K562 (cell line): ENCODE data around the gene TMEM33. TPM values are rescaled to one million over a fixed set of nuclear protein-coding genes. Genes with fewer than 3 reads are reported as not detected.

Source experiments
- ATAC-seq: fragments of 200-7000 bp; cut with Tn5 transposase; 3 replicates; pipeline ENCODE4 v1.9.1; 2020; ENCODE audit warnings: moderate library complexity
- BruUV-seq: library from RNA; stranded (reverse); fragments of 400-500 nt; replicated peaks from 2 replicates; lab custom pipeline; 2021; lab: Mats Ljungman, UMichigan
- CTCF ChIA-PET: fragments of 300-600 bp; formaldehyde crosslinking; extraction: SDS; loops from one replicate; lab custom pipeline; 2021; ENCODE audit warnings: low intra/inter-chr PET ratio; lab: Yijun Ruan, JAX
- POLR2A ChIA-PET: fragments of 300-600, 350-650 bp; sonication (Branson Sonifier 250); formaldehyde crosslinking; extraction: SDS; loops from one replicate; lab custom pipeline; 2021; ENCODE audit warnings: antibody characterized with exemption, inconsistent platforms; lab: Yijun Ruan, JAX
- DNase-seq, 4 experiments: peaks; one replicate each; pipeline versions ENCODE4 v3.0.0 to v3.0.0-alpha.2; 2011 to 2018; ENCODE audit warnings: low spot score in 3 of 4, mixed read lengths in 3 of 4; ENCODE audit errors: extremely low read depth in 1 of 4
- FAIRE-seq: peaks from 2 replicates; lab custom pipeline; 2011; peaks lifted over from hg19 to GRCh38; lab: Jason Lieb, UNC
- H2AFZ ChIP-seq: 2 replicates; pipeline ENCODE4 v1.6.0; 2011; ENCODE audit warnings: low read depth, low read length, control low read depth, inconsistent platforms
- H3K27ac ChIP-seq: fragments of 200-600 bp; 3 replicates; pipeline ENCODE4 v1.8.0; 2011; ENCODE audit warnings: low read depth, mild to moderate bottlenecking, control low read depth, inconsistent platforms, low read length, moderate library complexity, mixed read lengths; ENCODE audit errors: extremely low read depth
- H3K27me3 ChIP-seq, 2 experiments: fragments of 300-600 bp in 1 of 2; 2 replicates in 1 of 2; 3 replicates in 1 of 2; pipeline versions ENCODE4 v1.6.0 to v1.8.0; 2011; ENCODE audit warnings: inconsistent platforms in 2 of 2, low read length in 2 of 2, mild to moderate bottlenecking in 1 of 2, mixed read lengths in 1 of 2, moderate library complexity in 1 of 2; ENCODE audit not compliant: control insufficient read depth in 2 of 2, insufficient read depth in 2 of 2
- H3K36me3 ChIP-seq: fragments of 300-600 bp; 3 replicates; pipeline ENCODE4 v1.8.0; 2011; ENCODE audit warnings: mild to moderate bottlenecking, low read length, inconsistent platforms; ENCODE audit not compliant: control insufficient read depth, insufficient read depth
- H3K4me1 ChIP-seq, 2 experiments: fragments of 200-600 bp in 1 of 2; replicated peaks in 1 of 2; 2 replicates in 1 of 2; 3 replicates in 1 of 2; pipeline versions ENCODE4 v1.5.1 to v1.8.0; 2011; ENCODE audit warnings: inconsistent platforms in 2 of 2, low read length in 2 of 2, mild to moderate bottlenecking in 1 of 2, mixed read lengths in 1 of 2, moderate library complexity in 1 of 2; ENCODE audit not compliant: control insufficient read depth in 2 of 2, insufficient read depth in 2 of 2
- H3K4me2 ChIP-seq: 2 replicates; pipeline ENCODE4 v1.6.1; 2011; ENCODE audit warnings: low read length, control low read depth, inconsistent platforms, mixed read lengths; ENCODE audit not compliant: insufficient read depth
- H3K4me3 ChIP-seq: fragments of 200-600 bp; sonication (generic), shearing (Covaris generic); 2 replicates; pipeline ENCODE4 v1.5.1; 2016; ENCODE audit warnings: control low read depth, inconsistent platforms
- H3K79me2 ChIP-seq: fragments of 200-600 bp; 3 replicates; pipeline ENCODE4 v1.8.0; 2011; ENCODE audit warnings: low read length, inconsistent platforms; ENCODE audit not compliant: control insufficient read depth, insufficient read depth
- H3K9ac ChIP-seq, 2 experiments: 2 replicates each; pipeline versions ENCODE4 v1.6.0 to v1.6.1; 2011; ENCODE audit warnings: low read depth in 2 of 2, low read length in 2 of 2, control low read depth in 1 of 2, inconsistent platforms in 1 of 2, mild to moderate bottlenecking in 1 of 2, mixed read lengths in 1 of 2; ENCODE audit not compliant: insufficient read depth in 1 of 2
- H3K9me1 ChIP-seq: one replicate; pipeline ENCODE4 v1.6.0; 2011; ENCODE audit warnings: inconsistent platforms, mild to moderate bottlenecking, low read length, moderate library complexity; ENCODE audit not compliant: control insufficient read depth, insufficient read depth
- H3K9me3 ChIP-seq: replicated peaks from 2 replicates; pipeline ENCODE4 v1.5.1; 2011; ENCODE audit warnings: low read depth, low read length, inconsistent platforms; ENCODE audit not compliant: control insufficient read depth, insufficient read depth
- H4K20me1 ChIP-seq: replicated peaks from 2 replicates; pipeline ENCODE4 v1.6.1; 2011; ENCODE audit warnings: low read length, inconsistent platforms, mixed read lengths; ENCODE audit not compliant: control insufficient read depth, insufficient read depth
- CHD1 ChIP-seq: fragments of 200-600 bp; sonication (generic); IDR thresholded peaks from one replicate; pipeline ENCODE4 v1.6.1; 2012; ENCODE audit warnings: mild to moderate bottlenecking, moderate library complexity, low read length, inconsistent platforms
- GMEB1 ChIP-seq: fragments of 250-450 bp; sonication (Bioruptor Pico); IDR thresholded peaks from 2 replicates; pipeline ENCODE4 v1.4.0; 2020; ENCODE audit warnings: mild to moderate bottlenecking
- KLF13 ChIP-seq: fragments of 450-650 bp; IDR thresholded peaks from 2 replicates; pipeline ENCODE4 v1.6.1; 2016; ENCODE audit warnings: missing genetic modification characterization, low read depth, mild to moderate bottlenecking, missing compliant biosample characterization, moderate library complexity, borderline replicate concordance
- PHF20 ChIP-seq: fragments of 450-650 bp; IDR thresholded peaks from 2 replicates; pipeline ENCODE4 v1.6.1; 2018; ENCODE audit not compliant: partially characterized antibody
- YY1 ChIP-seq, 3 experiments: IDR thresholded peaks; 2 replicates each; pipeline ENCODE4 v1.6.1; 2011; ENCODE audit warnings: low read length in 2 of 3, mild to moderate bottlenecking in 2 of 3, moderate library complexity in 2 of 3, borderline replicate concordance in 1 of 3, control low read depth in 1 of 3, low read depth in 1 of 3; ENCODE audit not compliant: insufficient read depth in 3 of 3, insufficient replicate concordance in 2 of 3, control insufficient read depth in 1 of 3, insufficient read length in 1 of 3; ENCODE audit errors: extremely low read depth in 1 of 3
- ZNF212 ChIP-seq: fragments of 450-650 bp; formaldehyde crosslinking; IDR thresholded peaks from 2 replicates; pipeline ENCODE4 v1.4.0; 2020; ENCODE audit warnings: mild to moderate bottlenecking
- ZNF324 ChIP-seq: fragments of 250-450 bp; sonication (Bioruptor Pico); IDR thresholded peaks from 2 replicates; pipeline ENCODE4 v1.4.0; 2020; ENCODE audit warnings: mild to moderate bottlenecking
- ZNF398 ChIP-seq: fragments of 250-450 bp; sonication (Bioruptor Pico); IDR thresholded peaks from 2 replicates; pipeline ENCODE4 v1.8.0; 2021; ENCODE audit warnings: moderate library complexity, mild to moderate bottlenecking, inconsistent platforms
- ZNF445 ChIP-seq: fragments of 250-450 bp; sonication (Bioruptor Pico); IDR thresholded peaks from 2 replicates; pipeline ENCODE4 v1.4.0; 2020; ENCODE audit warnings: low read depth, mild to moderate bottlenecking, moderate library complexity
- ZNF609 ChIP-seq: sonication (generic); formaldehyde crosslinking; IDR thresholded peaks from 2 replicates; pipeline ENCODE4 v1.8.1; 2023; ENCODE audit warnings: missing genetic modification reagents, mild to moderate bottlenecking, borderline replicate concordance
- ZNF830 ChIP-seq: fragments of 250-450 bp; sonication (Bioruptor Pico); IDR thresholded peaks from 2 replicates; pipeline ENCODE4 v1.5.0; 2021; ENCODE audit warnings: mild to moderate bottlenecking
- WGBS: fragments of 100-300 bp; shearing (Covaris generic); methylation state at CpG from one replicate; pipeline ENCODE4 v1.1.6; 2016; ENCODE audit warnings: low coverage, mixed read lengths; ENCODE audit not compliant: insufficient coverage; ENCODE audit errors: missing lambda C conversion rate; 5-methylcytosine and 5-hydroxymethylcytosine counted together
- in situ Hi-C: fragments of 300-500 bp; cut with MboI; formaldehyde crosslinking; loops from 4 replicates; pipeline ENCODE4 v1.15.0; 2018; ENCODE audit warnings: inconsistent platforms, mixed read lengths
- intact Hi-C: fragments of 100-400 bp; cut with micrococcal nuclease; formaldehyde crosslinking; loops from 2 replicates; pipeline ENCODE4 v1.14.2; 2022
- polyA plus RNA-seq, 8 experiments: library from polyadenylated mRNA; depleted of rRNA in 4 of 8; stranded (reverse) in 5 of 8; unstranded in 3 of 8; fragments of >200 nt; fragmentation: Nextera tagmentation in 2 of 8; fragmentation: Illumina TruSeq in 1 of 8; extraction: Ambion mirVana in 2 of 8; extraction: Trizol in 1 of 8; gene quantifications; 2 replicates each; pipeline versions ENCODE4 v1.2.1 to v1.2.3, GENCODE V29; 2011 to 2014; ENCODE audit warnings: inconsistent platforms in 1 of 8, missing spikeins in 1 of 8
- total RNA-seq, 7 experiments: library from RNA; depleted of rRNA in 6 of 7; stranded (reverse); fragments of >200 nt in 6 of 7; fragmentation: Illumina TruSeq in 2 of 7; extraction: Trizol in 2 of 7; gene quantifications; 2 replicates each; pipeline versions ENCODE4 v1.2.1 to v1.2.3, GENCODE V29; 2011 to 2021; ENCODE audit warnings: low replicate concordance in 1 of 7

Gene TMEM33
- total and polyA plus RNA-seq, 9 of the 15 experiments (the other 6 are each of a cell fraction or from before 2014, with no cell fraction given), result 16.8 to 85.9 (median 67.9) TPM

- H3K27ac ChIP-seq, result no peak overlapping the region
- CTCF ChIA-PET, result interaction anchor here (0.7 to 2.8 kb wide), 2 partner anchors 37 to 195 kb away, joined by 3 to 24 read pairs; no protein-coding TSS in a partner anchor
- H3K79me2 ChIP-seq, result no peaks in the 10 kb centered on the region
- H3K27me3 ChIP-seq, result peaks cover 0 to 3% of the 10 kb centered on the region in 2 experiments; a peak in 3 of 5 replicates
- WGBS, result 0% methylated on average over 3 of the region's 3 CpGs
- H3K9me1 ChIP-seq, result no peaks in the 10 kb centered on the region
- H4K20me1 ChIP-seq, result no peaks in the 10 kb centered on the region
- ATAC-seq (no peak), DNase-seq (peak in 3 of 4 experiments; percentile 39 to 60 (median 46)), FAIRE-seq (peak; percentile 84)
- no TSS peak for BruUV-seq
- H3K9me3 ChIP-seq, result no peaks in the 10 kb centered on the region
- H2AFZ ChIP-seq, result no peak overlapping the region
- intact Hi-C loops, result loop anchor here (1.0 to 5.0 kb wide), 2 partner anchors 96 to 195 kb away; no protein-coding TSS in a partner anchor
- no peaks in the 10 kb centered on the region for H3K4me1 ChIP-seq
- in situ Hi-C loops, result loop anchor here (5.0 to 10.0 kb wide), 2 partner anchors 196 to 603 kb away; no protein-coding TSS in a partner anchor
- POLR2A ChIA-PET, result no interaction called here
- no peak overlapping the region for H3K4me3 ChIP-seq
- H3K9ac ChIP-seq, result no peak overlapping the region
- H3K4me2 ChIP-seq, result no peak overlapping the region
- H3K36me3 ChIP-seq, result no peaks in the 10 kb centered on the region
- TF ChIP-seq KLF13 (tag) (no peak), ZNF830 (CRISPR knock-in tag) (no peak), CHD1 (no peak), YY1 (IDR thresholded peaks at IDR 0.05; ENCODE audit: borderline replicate concordance in 1 of 3, control insufficient read depth in 1 of 3, extremely low read depth in 1 of 3, insufficient read depth in 3 of 3, insufficient read length in 1 of 3, insufficient replicate concordance in 2 of 3, low read depth in 1 of 3, low read length in 2 of 3) (no peak), ZNF212 (CRISPR knock-in tag) (no peak), ZNF398 (no peak), ZNF609 (CRISPR knock-in tag) (no peak), ZNF324 (CRISPR knock-in tag) (no peak), PHF20 (no peak), ZNF445 (CRISPR knock-in tag) (no peak), GMEB1 (CRISPR knock-in tag) (no peak)
These were observed 47.2 kb upstream of the TMEM33 start for GRCh38 chr4:41887821-41888686.
